Breast epithelium (tissue), 3 donors: ENCODE data around the gene MEIS2.

ENCODE experiments used
- POLR2A ChIP-seq: fragments of 450-650 bp; IDR thresholded peaks from one replicate; pipeline ENCODE4 v1.6.1; 2016; ENCODE audit warnings: antibody characterized with exemption, mild to moderate bottlenecking, moderate library complexity
- POLR2AphosphoS5 ChIP-seq, 3 donors: sonication (generic); formaldehyde crosslinking; IDR thresholded peaks; one replicate each; pipeline ENCODE4 v1.6.1; 2017; ENCODE audit warnings: antibody characterized with exemption in 3 of 3
- TF ChIP-seq, protein P1 (sequence below), 3 donors: fragments of 450-650 bp; IDR thresholded peaks; one replicate each; pipeline ENCODE4 v1.5.1; 2016 to 2017; ENCODE audit warnings: antibody characterized with exemption in 3 of 3, mild to moderate bottlenecking in 3 of 3, moderate library complexity in 3 of 3

DNA sequence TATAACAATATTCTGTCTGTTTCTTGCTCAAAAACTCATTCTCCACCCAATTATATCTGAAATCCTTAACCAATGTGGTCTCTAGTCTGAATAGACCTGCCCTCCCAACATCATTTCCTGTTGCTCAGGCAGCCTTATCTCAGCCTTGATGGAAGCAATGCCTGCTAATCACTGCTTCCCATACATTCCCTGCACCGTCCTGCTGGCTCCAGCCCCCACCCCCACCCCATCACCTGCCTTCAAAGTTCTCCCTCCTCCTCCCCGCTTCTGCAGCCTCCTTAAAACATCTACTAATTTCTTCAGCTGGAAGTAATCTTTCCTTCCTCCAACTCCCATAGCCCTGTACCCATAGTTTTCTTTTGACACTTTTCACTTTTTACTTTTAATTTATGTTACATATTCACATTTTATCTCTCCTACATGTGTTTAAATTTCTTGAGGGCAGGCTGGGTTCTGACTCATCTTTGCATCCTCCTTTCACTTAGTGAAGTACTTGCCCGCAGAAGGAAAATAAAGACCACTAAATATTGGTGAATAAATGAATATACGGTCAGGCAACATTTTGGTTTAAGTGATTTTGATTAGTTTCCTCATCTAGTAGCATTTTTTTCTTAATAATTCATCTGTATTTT lies 98.2 kb downstream of the MEIS2 start:
- TF ChIP-seq POLR2A = no peak
- TF ChIP-seq, protein P1, sequence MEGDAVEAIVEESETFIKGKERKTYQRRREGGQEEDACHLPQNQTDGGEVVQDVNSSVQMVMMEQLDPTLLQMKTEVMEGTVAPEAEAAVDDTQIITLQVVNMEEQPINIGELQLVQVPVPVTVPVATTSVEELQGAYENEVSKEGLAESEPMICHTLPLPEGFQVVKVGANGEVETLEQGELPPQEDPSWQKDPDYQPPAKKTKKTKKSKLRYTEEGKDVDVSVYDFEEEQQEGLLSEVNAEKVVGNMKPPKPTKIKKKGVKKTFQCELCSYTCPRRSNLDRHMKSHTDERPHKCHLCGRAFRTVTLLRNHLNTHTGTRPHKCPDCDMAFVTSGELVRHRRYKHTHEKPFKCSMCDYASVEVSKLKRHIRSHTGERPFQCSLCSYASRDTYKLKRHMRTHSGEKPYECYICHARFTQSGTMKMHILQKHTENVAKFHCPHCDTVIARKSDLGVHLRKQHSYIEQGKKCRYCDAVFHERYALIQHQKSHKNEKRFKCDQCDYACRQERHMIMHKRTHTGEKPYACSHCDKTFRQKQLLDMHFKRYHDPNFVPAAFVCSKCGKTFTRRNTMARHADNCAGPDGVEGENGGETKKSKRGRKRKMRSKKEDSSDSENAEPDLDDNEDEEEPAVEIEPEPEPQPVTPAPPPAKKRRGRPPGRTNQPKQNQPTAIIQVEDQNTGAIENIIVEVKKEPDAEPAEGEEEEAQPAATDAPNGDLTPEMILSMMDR (IDR thresholded peaks at IDR 0.05) = no peak
- TF ChIP-seq POLR2AphosphoS5 (IDR thresholded peaks at IDR 0.05) = no peak
